HEK293T (cell line): ENCODE measurements around the gene TPMT.
A peak's percentile ranks its signal among the peaks of the same experiment; 100 is the strongest.

ENCODE experiments used
- CTCF ChIA-PET: fragments of 350-600 bp; formaldehyde crosslinking; extraction: SDS; loops from one replicate; lab custom pipeline; 2021; ENCODE audit warnings: antibody characterized with exemption, inconsistent platforms; lab: Yijun Ruan, JAX
- POLR2A ChIA-PET: fragments of 350-600 bp; formaldehyde crosslinking; extraction: SDS; loops from one replicate; lab custom pipeline; 2020; ENCODE audit warnings: antibody characterized with exemption, inconsistent platforms; lab: Yijun Ruan, JAX
- DNase-seq: peaks from one replicate; pipeline ENCODE4 v3.0.0; 2012; ENCODE audit warnings: mixed read lengths; ENCODE audit errors: extremely low spot score
- ARNT ChIP-seq: fragments of 450-650 bp; IDR thresholded peaks from 2 replicates; pipeline ENCODE4 v1.6.1; 2017; ENCODE audit warnings: mild to moderate bottlenecking
- BHLHE40 ChIP-seq: fragments of 450-650 bp; IDR thresholded peaks from 2 replicates; pipeline ENCODE4 v1.6.1; 2016; ENCODE audit warnings: mild to moderate bottlenecking, moderate library complexity, borderline replicate concordance
- CTBP1 ChIP-seq: fragments of 450-650 bp; IDR thresholded peaks from 2 replicates; pipeline ENCODE4 v1.6.1; 2016; ENCODE audit warnings: borderline replicate concordance
- ELF4 ChIP-seq: fragments of 450-650 bp; IDR thresholded peaks from 2 replicates; pipeline ENCODE4 v1.6.1; 2017; ENCODE audit warnings: antibody characterized with exemption
- FOXA1 ChIP-seq: fragments of 450-650 bp; IDR thresholded peaks from 2 replicates; pipeline ENCODE4 v1.6.1; 2016; ENCODE audit warnings: mild to moderate bottlenecking
- FOXK2 ChIP-seq: fragments of 450-650 bp; IDR thresholded peaks from 2 replicates; pipeline ENCODE4 v1.6.1; 2016; ENCODE audit warnings: mild to moderate bottlenecking
- FOXM1 ChIP-seq: fragments of 450-650 bp; IDR thresholded peaks from 2 replicates; pipeline ENCODE4 v1.6.1; 2017; ENCODE audit warnings: mild to moderate bottlenecking, borderline replicate concordance
- HDGF ChIP-seq: fragments of 450-650 bp; IDR thresholded peaks from 2 replicates; pipeline ENCODE4 v1.6.1; 2017; ENCODE audit warnings: antibody characterized with exemption, borderline replicate concordance
- L3MBTL2 ChIP-seq: fragments of 450-650 bp; conservative IDR thresholded peaks from 2 replicates; pipeline ENCODE4 v1.6.1; 2016; ENCODE audit warnings: mild to moderate bottlenecking
- LEF1 ChIP-seq: fragments of 450-650 bp; IDR thresholded peaks from 2 replicates; pipeline ENCODE4 v1.6.1; 2017; ENCODE audit warnings: mild to moderate bottlenecking, borderline replicate concordance
- NFRKB ChIP-seq: fragments of 450-650 bp; IDR thresholded peaks from 2 replicates; pipeline ENCODE4 v1.6.1; 2016; ENCODE audit warnings: mild to moderate bottlenecking, moderate library complexity
- SP1 ChIP-seq: fragments of 450-650 bp; IDR thresholded peaks from 2 replicates; pipeline ENCODE4 v1.6.1; 2017
- SUZ12 ChIP-seq: fragments of 450-650 bp; IDR thresholded peaks from 2 replicates; pipeline ENCODE4 v1.6.1; 2016; ENCODE audit warnings: mild to moderate bottlenecking
- TARDBP ChIP-seq: fragments of 450-650 bp; IDR thresholded peaks from 2 replicates; pipeline ENCODE4 v1.6.1; 2016
- ZNF384 ChIP-seq: fragments of 450-650 bp; IDR thresholded peaks from 2 replicates; pipeline ENCODE4 v1.6.1; 2016
- TF ChIP-seq, protein P1 (sequence below): fragments of 450-650 bp; IDR thresholded peaks from 2 replicates; pipeline ENCODE4 v1.6.1; 2016

Gene TPMT

DNA sequence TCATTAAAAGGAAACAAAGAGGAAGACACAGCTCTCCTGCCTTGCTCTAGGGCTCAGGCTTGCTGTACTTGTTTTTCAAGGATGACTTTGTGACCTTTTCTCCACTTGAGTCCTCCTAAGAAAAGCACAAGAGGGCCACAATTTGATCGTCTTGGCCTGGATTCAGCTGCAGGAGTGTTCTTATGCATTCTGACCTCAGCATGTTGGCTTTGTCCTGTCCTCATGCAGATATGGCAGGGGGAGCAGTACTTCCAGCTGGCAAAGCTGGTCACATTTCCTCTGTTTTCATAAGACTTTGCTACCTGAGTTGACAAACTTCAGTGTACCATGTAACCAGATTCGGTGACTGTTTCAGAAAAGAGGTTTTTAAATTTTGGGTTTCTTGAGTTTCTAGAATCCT is 31.2 kb upstream of the TPMT start:
- ChIA-PET CTCF (interaction anchor here (0.7 kb wide), 1 partner anchor 75 kb away, joined by 3 read pairs; no protein-coding TSS in a partner anchor), POLR2A (no interaction called here)
- DNase-seq = no peak
- 0 out of 2 replicates have a peak, but pooled peaks have one; percentile 7 for TF ChIP-seq L3MBTL2
- no peak for TF ChIP-seq FOXK2

DNA sequence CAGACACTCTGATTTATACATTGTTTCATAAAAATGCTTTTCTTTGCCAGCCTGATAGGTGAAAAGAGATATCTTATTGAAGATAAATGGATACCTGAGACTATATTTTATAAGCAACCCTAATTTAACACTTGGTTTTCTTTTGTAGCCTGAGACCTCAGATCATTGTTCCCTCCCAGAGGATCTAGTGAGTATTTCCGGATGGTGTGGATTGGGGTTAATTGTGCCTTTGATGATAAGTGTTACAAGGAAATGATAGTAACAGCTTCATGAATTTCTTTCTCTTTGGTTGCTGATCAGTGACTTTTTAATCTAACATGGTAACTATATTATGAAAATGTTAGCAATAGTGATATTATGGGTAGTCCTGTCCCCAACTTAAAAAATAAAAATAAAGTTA is 30.7 kb upstream of the TPMT start:
- CTCF ChIA-PET = interaction anchor here (0.7 kb wide), 1 partner anchor 75 kb away, joined by 3 read pairs; no protein-coding TSS in a partner anchor
- no peak for DNase-seq
- POLR2A ChIA-PET = no interaction called here
- TF ChIP-seq SUZ12 (no peak), ELF4 (no peak), CTBP1 (no peak), HDGF (no peak), NFRKB (no peak), LEF1 (no peak), ARNT (no peak), SP1 (no peak), BHLHE40 (no peak), FOXM1 (no peak), ZNF384 (no peak), L3MBTL2 (no peak), TARDBP (no peak), FOXK2 (no peak), FOXA1 (no peak)
- TF ChIP-seq, protein P1, sequence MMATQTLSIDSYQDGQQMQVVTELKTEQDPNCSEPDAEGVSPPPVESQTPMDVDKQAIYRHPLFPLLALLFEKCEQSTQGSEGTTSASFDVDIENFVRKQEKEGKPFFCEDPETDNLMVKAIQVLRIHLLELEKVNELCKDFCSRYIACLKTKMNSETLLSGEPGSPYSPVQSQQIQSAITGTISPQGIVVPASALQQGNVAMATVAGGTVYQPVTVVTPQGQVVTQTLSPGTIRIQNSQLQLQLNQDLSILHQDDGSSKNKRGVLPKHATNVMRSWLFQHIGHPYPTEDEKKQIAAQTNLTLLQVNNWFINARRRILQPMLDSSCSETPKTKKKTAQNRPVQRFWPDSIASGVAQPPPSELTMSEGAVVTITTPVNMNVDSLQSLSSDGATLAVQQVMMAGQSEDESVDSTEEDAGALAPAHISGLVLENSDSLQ = no peak

DNA sequence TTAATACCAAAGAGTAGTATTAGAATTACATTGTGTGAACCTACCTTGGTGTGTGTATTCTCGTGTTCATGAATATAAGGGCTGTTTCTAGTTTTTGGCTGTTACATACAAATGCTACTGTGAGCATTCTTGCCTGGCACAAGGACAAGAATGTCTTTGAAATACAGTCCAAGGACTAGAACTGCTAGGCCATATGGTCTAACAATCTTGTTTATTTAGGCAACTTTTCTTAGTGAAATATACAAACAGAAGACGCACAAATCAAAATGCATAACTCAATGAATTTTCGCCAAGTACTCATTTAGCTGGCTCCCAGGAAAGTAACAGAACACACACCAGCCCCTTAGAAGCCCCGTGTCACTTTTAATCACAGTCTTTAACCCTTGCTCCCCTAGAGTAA is 28.9 kb upstream of the TPMT start:
- POLR2A ChIA-PET = no interaction called here
- no peak for TF ChIP-seq ELF4
- TF ChIP-seq HDGF = no peak
- TF ChIP-seq SUZ12 = no peak
- TF ChIP-seq, protein P1 = no peak
- no peak for TF ChIP-seq ARNT
- TF ChIP-seq CTBP1 = no peak
- no peak for TF ChIP-seq FOXK2
- no peak for TF ChIP-seq FOXM1
- no peak for TF ChIP-seq BHLHE40
- TF ChIP-seq NFRKB = no peak
- no peak for TF ChIP-seq ZNF384
- TF ChIP-seq LEF1 = no peak
- CTCF ChIA-PET = no interaction called here
- DNase-seq = no peak

DNA sequence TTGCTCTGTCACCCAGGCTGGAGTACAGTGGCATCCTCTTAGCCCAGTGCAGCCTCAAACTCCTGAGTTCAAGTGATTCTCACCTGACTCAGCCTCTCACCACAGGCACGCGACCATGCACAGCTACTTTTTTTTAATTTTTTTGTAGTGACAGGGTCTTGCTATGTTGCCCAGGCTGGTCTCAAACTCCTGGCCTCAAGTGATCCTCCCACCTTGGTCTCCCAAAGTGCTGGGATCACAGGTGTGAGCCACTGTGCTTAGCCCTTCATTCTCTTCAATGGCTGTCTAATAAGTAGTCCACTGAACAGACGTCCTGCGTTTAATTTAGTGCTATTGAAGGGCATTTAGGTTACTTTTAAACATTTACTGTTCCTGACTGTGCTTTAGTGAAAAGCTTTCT is 27.7 kb upstream of the TPMT start:
- DNase-seq = no peak
- CTCF ChIA-PET = no interaction called here
- no peak for TF ChIP-seq FOXA1
- TF ChIP-seq ZNF384 = no peak
- TF ChIP-seq LEF1 = no peak
- TF ChIP-seq BHLHE40 = no peak
- no peak for TF ChIP-seq FOXM1
- TF ChIP-seq SP1 = no peak
- no peak for TF ChIP-seq HDGF
- no peak for TF ChIP-seq SUZ12
- no peak for TF ChIP-seq CTBP1
- no peak for TF ChIP-seq L3MBTL2
- no peak for TF ChIP-seq NFRKB
- TF ChIP-seq, protein P1 = no peak
- TF ChIP-seq ELF4 = no peak
- no peak for TF ChIP-seq FOXK2
- TF ChIP-seq TARDBP = no peak
- TF ChIP-seq ARNT = no peak
- POLR2A ChIA-PET = no interaction called here

DNA sequence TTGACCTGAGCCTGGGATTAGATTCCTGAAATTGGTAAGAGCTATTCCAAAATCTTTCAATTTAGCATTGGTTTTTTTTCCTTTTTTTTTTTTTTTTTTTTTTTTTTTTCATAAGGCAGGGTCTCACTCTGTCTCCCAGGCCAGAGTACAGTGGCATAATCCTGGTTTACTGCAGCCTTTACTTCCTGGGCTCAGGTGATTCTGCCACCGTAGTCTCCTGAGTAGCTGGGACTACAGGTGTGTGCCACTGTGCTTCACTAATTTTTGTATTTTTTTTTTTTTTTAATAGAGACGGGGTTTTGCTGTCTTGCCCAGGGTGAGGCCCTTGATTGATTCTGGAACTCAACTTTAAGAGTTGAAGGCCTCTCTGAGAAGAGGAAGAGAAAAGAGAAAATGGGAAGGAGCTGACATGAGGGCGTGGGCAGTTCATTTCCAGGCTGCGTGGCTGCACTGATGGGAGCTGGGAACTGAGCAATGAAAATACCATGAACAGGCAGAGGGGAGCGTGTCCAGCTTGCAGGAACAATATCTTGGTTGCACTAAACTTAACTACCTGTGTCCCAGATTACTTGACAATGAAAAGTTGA is 25.0 kb upstream of the TPMT start:
- TF ChIP-seq NFRKB (no peak), HDGF (no peak), ARNT (no peak), ELF4 (no peak), L3MBTL2 (no peak), TARDBP (no peak), SP1 (no peak), CTBP1 (no peak), SUZ12 (no peak), LEF1 (no peak), FOXK2 (no peak), ZNF384 (no peak), FOXA1 (no peak), BHLHE40 (no peak), FOXM1 (no peak)
- TF ChIP-seq, protein P1 = no peak
- no peak for DNase-seq
- CTCF ChIA-PET = no interaction called here
- POLR2A ChIA-PET = no interaction called here
